ENCODE measurements around the gene ENTHD1.

DNA sequence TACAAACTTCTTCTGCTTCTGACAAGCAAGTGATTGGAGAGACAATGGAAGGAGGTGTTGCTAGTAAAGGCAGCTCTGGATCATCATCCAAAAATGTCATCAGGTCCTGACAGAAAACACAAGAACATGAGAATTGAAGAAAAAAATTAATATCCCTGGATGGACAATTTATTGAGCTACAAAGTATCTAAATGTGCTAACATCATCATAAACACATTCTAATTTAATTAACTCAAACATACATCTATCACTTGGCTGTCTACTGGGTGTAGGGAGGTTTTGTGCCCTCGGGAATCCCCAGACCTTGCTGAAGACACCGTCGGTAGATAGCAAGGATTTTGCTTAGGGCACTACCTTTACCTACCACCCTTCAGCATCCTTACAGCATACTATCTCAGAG lies 72.6 kb downstream of the ENTHD1 start:
- TF ChIP-seq, protein P1, sequence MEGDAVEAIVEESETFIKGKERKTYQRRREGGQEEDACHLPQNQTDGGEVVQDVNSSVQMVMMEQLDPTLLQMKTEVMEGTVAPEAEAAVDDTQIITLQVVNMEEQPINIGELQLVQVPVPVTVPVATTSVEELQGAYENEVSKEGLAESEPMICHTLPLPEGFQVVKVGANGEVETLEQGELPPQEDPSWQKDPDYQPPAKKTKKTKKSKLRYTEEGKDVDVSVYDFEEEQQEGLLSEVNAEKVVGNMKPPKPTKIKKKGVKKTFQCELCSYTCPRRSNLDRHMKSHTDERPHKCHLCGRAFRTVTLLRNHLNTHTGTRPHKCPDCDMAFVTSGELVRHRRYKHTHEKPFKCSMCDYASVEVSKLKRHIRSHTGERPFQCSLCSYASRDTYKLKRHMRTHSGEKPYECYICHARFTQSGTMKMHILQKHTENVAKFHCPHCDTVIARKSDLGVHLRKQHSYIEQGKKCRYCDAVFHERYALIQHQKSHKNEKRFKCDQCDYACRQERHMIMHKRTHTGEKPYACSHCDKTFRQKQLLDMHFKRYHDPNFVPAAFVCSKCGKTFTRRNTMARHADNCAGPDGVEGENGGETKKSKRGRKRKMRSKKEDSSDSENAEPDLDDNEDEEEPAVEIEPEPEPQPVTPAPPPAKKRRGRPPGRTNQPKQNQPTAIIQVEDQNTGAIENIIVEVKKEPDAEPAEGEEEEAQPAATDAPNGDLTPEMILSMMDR (IDR thresholded peaks at IDR 0.05), result no peak
- TF ChIP-seq EP300 (IDR thresholded peaks at IDR 0.05) (no peak), POLR2A (IDR thresholded peaks at IDR 0.05) (no peak), POLR2AphosphoS5 (IDR thresholded peaks at IDR 0.05) (no peak)

Data from stomach (tissue), 4 donors.